Prostate gland (tissue), 2 donors: ENCODE data around the gene CDK14.

Experiments used
- CTCF ChIP-seq, 4 experiments: fragments of 200-600 bp in 2 of 4; fragments of 450-650 bp in 2 of 4; sonication (generic) in 2 of 4; IDR thresholded peaks; 1 replicate in 3 of 4; 2 replicates in 1 of 4; pipeline ENCODE4 v1.5.1; 2016 to 2019; ENCODE audit warnings: antibody characterized with exemption in 4 of 4, mild to moderate bottlenecking in 2 of 4, moderate library complexity in 2 of 4
- POLR2A ChIP-seq: fragments of 450-650 bp; IDR thresholded peaks from one replicate; pipeline ENCODE4 v1.6.1; 2016; ENCODE audit warnings: antibody characterized with exemption, mild to moderate bottlenecking
- POLR2AphosphoS5 ChIP-seq: sonication (generic); formaldehyde crosslinking; IDR thresholded peaks from one replicate; pipeline ENCODE4 v1.6.1; 2017; ENCODE audit warnings: antibody characterized with exemption

GRCh38 chr7:90917539-90917938 lies 321.4 kb downstream of the CDK14 start:
- TF ChIP-seq POLR2AphosphoS5 (no peak), CTCF (IDR thresholded peaks at IDR 0.05) (no peak), POLR2A (no peak)
